ENCODE results near the gene COG5.

- TF ChIP-seq ARNTL (CRISPR knock-in tag; IDR thresholded peaks at IDR 0.05; ENCODE audit: borderline replicate concordance, low read depth) (no peak), RARB (CRISPR knock-in tag; IDR thresholded peaks at IDR 0.05) (no peak), PATZ1 (CRISPR knock-in tag; IDR thresholded peaks at IDR 0.05; ENCODE audit: borderline replicate concordance) (no peak), ZNF8 (CRISPR knock-in tag; IDR thresholded peaks at IDR 0.05) (no peak)
Observed at GRCh38 chr7:107173691-107174406, 389.9 kb downstream of the COG5 start.
